ENCODE data around the gene USP15.

Gene USP15

GRCh38 chr12:62382526-62382925 is 122.3 kb downstream of the USP15 start:
- TF ChIP-seq CTCF (IDR thresholded peaks at IDR 0.05; ENCODE audit: borderline replicate concordance, control extremely low read depth, extremely low read depth, insufficient read depth, missing control alignments): no peak
- no peak for DNase-seq (ENCODE audit: low spot score)
- in situ Hi-C loops (cut with MboI; ENCODE audit: low sequenced_read_pairs, unreplicated experiment): no loop called here

GRCh38 chr12:62396750-62397149 is 136.5 kb downstream of the USP15 start:
- in situ Hi-C loops (cut with MboI; ENCODE audit: low sequenced_read_pairs, unreplicated experiment): no loop called here
- no peak for TF ChIP-seq CTCF (IDR thresholded peaks at IDR 0.05; ENCODE audit: borderline replicate concordance, control extremely low read depth, extremely low read depth, insufficient read depth, missing control alignments)
- DNase-seq (ENCODE audit: low spot score): no peak

GRCh38 chr12:62400135-62400534 is 139.9 kb downstream of the USP15 start:
- in situ Hi-C loops (cut with MboI; ENCODE audit: low sequenced_read_pairs, unreplicated experiment): no loop called here
- no peak for DNase-seq (ENCODE audit: low spot score)
- TF ChIP-seq CTCF (IDR thresholded peaks at IDR 0.05; ENCODE audit: borderline replicate concordance, control extremely low read depth, extremely low read depth, insufficient read depth, missing control alignments): no peak

GRCh38 chr12:62401631-62402030 is 141.4 kb downstream of the USP15 start:
- TF ChIP-seq CTCF (IDR thresholded peaks at IDR 0.05; ENCODE audit: borderline replicate concordance, control extremely low read depth, extremely low read depth, insufficient read depth, missing control alignments): no peak
- in situ Hi-C loops (cut with MboI; ENCODE audit: low sequenced_read_pairs, unreplicated experiment): no loop called here
- no peak for DNase-seq (ENCODE audit: low spot score)

- in situ Hi-C loops (cut with MboI; ENCODE audit: low sequenced_read_pairs, unreplicated experiment): no loop called here
Observed at GRCh38 chr12:62403031-62403430, 142.8 kb downstream of the USP15 start.

GRCh38 chr12:62407587-62407986 is 147.4 kb downstream of the USP15 start:
- in situ Hi-C loops (cut with MboI; ENCODE audit: low sequenced_read_pairs, unreplicated experiment): no loop called here
- TF ChIP-seq CTCF (IDR thresholded peaks at IDR 0.05; ENCODE audit: borderline replicate concordance, control extremely low read depth, extremely low read depth, insufficient read depth, missing control alignments): no peak
- DNase-seq (ENCODE audit: low spot score): no peak

More at GRCh38 chr12:62403031-62403430, 142.8 kb downstream of the USP15 start:
- DNase-seq (ENCODE audit: low spot score): no peak
- no peak for TF ChIP-seq CTCF (IDR thresholded peaks at IDR 0.05; ENCODE audit: borderline replicate concordance, control extremely low read depth, extremely low read depth, insufficient read depth, missing control alignments)

GRCh38 chr12:62409068-62409467 is 148.9 kb downstream of the USP15 start:
- no peak for DNase-seq (ENCODE audit: low spot score)
- no peak for TF ChIP-seq CTCF (IDR thresholded peaks at IDR 0.05; ENCODE audit: borderline replicate concordance, control extremely low read depth, extremely low read depth, insufficient read depth, missing control alignments)
- in situ Hi-C loops (cut with MboI; ENCODE audit: low sequenced_read_pairs, unreplicated experiment): no loop called here

All from GM13976 (cell line).